LNCaP clone FGC (cell line): ENCODE measurements around the gene SNIP1.
"Not testable (repeated sequence)": the region's sequence is repeated elsewhere in the genome, so short reads cannot be mapped to it uniquely, and the experiment has no call there.

Source experiments
- DNase-seq: peaks from one replicate; pipeline ENCODE4 v3.0.0-alpha.2; 2011; ENCODE audit warnings: low read depth
- H3K4me3 ChIP-seq: 2 replicates; pipeline ENCODE4 v1.5.1; 2011; ENCODE audit warnings: mild to moderate bottlenecking, low read depth, low read length, control low read depth
- CTCF ChIP-seq: IDR thresholded peaks from 2 replicates; pipeline ENCODE4 v1.5.1; 2012; ENCODE audit warnings: mild to moderate bottlenecking; ENCODE audit not compliant: control insufficient read depth, insufficient read depth; ENCODE audit errors: extremely low read depth

SNIP1 gene

GRCh38 chr1:37593726-37594125 lies 39.6 kb upstream of the SNIP1 start:
- peak overlapping the region; percentile 94; the same call in 1 of the 2 replicates for H3K4me3 ChIP-seq
- DNase-seq = no peak
- no peak for TF ChIP-seq CTCF

- TF ChIP-seq CTCF = no peak
- H3K4me3 ChIP-seq = no peak overlapping the region
- no peak for DNase-seq
These were observed 34.8 kb upstream of the SNIP1 start for GRCh38 chr1:37588939-37589338.

- not testable (repeated sequence) for H3K4me3 ChIP-seq, DNase-seq
These were observed 30.5 kb upstream of the SNIP1 start for GRCh38 chr1:37584544-37584943.

GRCh38 chr1:37575692-37576091 lies 21.6 kb upstream of the SNIP1 start:
- no peak overlapping the region for H3K4me3 ChIP-seq
- DNase-seq = no peak
- TF ChIP-seq CTCF = no peak

- no peak overlapping the region for H3K4me3 ChIP-seq
- no peak for TF ChIP-seq CTCF
- DNase-seq = no peak
These were observed 20.9 kb upstream of the SNIP1 start for GRCh38 chr1:37574834-37575480.

- no peak overlapping the region for H3K4me3 ChIP-seq
- no peak for DNase-seq
- no peak for TF ChIP-seq CTCF
These were observed 16.6 kb upstream of the SNIP1 start for GRCh38 chr1:37570528-37571334.

- no peak for TF ChIP-seq CTCF
- no peak for DNase-seq
- no peak overlapping the region for H3K4me3 ChIP-seq
These were observed 12.9 kb upstream of the SNIP1 start for GRCh38 chr1:37567023-37567422.
